Measurements from ENCODE around the gene CALHM6. TPM values are rescaled to one million over a fixed set of nuclear protein-coding genes. Genes with fewer than 3 reads are reported as not detected.

The CALHM6 gene
- total and polyA plus RNA-seq, 2 of the 13 experiments (the other 11 are each of a cell fraction or from before 2014, with no cell fraction given), result not detected

DNA sequence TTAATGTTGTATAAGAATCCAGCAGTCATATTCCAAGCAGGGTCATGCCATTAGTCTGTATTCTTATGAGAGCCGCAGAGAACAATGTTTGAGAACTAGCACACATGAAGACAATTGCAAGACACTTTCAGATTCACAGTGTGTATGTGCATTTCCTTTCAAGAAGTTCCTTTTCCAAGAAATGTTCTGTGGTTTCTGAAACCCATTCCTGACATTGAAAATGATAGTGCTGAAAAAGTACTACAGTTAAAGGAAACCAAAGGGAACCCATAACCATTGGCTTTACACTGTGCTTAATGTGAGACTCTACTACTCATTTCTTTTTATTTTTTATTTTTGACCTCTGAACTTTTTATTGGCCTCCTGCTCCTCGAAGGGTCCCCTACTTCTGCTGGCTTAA, 4.2 kb upstream of the CALHM6 start (continued):
- TF ChIP-seq, protein P1, sequence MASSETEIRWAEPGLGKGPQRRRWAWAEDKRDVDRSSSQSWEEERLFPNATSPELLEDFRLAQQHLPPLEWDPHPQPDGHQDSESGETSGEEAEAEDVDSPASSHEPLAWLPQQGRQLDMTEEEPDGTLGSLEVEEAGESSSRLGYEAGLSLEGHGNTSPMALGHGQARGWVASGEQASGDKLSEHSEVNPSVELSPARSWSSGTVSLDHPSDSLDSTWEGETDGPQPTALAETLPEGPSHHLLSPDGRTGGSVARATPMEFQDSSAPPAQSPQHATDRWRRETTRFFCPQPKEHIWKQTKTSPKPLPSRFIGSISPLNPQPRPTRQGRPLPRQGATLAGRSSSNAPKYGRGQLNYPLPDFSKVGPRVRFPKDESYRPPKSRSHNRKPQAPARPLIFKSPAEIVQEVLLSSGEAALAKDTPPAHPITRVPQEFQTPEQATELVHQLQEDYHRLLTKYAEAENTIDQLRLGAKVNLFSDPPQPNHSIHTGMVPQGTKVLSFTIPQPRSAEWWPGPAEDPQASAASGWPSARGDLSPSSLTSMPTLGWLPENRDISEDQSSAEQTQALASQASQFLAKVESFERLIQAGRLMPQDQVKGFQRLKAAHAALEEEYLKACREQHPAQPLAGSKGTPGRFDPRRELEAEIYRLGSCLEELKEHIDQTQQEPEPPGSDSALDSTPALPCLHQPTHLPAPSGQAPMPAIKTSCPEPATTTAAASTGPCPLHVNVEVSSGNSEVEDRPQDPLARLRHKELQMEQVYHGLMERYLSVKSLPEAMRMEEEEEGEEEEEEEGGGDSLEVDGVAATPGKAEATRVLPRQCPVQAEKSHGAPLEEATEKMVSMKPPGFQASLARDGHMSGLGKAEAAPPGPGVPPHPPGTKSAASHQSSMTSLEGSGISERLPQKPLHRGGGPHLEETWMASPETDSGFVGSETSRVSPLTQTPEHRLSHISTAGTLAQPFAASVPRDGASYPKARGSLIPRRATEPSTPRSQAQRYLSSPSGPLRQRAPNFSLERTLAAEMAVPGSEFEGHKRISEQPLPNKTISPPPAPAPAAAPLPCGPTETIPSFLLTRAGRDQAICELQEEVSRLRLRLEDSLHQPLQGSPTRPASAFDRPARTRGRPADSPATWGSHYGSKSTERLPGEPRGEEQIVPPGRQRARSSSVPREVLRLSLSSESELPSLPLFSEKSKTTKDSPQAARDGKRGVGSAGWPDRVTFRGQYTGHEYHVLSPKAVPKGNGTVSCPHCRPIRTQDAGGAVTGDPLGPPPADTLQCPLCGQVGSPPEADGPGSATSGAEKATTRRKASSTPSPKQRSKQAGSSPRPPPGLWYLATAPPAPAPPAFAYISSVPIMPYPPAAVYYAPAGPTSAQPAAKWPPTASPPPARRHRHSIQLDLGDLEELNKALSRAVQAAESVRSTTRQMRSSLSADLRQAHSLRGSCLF (CRISPR knock-in tag; IDR thresholded peaks at IDR 0.05; ENCODE audit: borderline replicate concordance), result no peak
- TF ChIP-seq TBL1XR1 (IDR thresholded peaks at IDR 0.05; ENCODE audit: borderline replicate concordance, low read length, partially characterized antibody) (no peak), SAFB2 (CRISPR knock-in tag; IDR thresholded peaks at IDR 0.05; ENCODE audit: borderline replicate concordance, low read depth) (no peak)

DNA sequence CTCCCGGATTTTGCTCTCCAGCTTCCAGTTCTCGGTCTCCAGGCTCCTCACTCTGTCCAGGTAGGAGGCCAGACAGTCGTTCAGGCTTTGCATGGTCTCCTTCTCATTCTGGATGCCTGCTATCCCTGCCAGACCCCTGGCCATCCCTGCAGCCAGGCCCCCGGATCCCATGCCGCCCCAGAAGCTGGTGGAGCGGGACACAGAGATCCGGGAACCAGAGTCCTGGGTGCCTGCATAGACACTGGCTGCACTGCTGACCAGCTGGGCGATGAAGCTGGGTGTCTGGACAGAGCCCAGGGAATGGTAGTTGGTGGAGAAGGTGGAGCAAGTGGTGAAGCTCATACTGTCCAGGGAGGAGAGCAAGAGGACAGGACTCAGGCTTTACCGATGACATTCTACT, 2.9 kb upstream of the CALHM6 start:
- intact Hi-C loops (cut with micrococcal nuclease; ENCODE audit: unreplicated experiment) (no loop called here), in situ Hi-C loops (cut with HindIII; ENCODE audit: extremely low pct_ligation_motif_present, low pct_unique_long_range_greater_than_20kb) (no loop called here)
- ChIA-PET CTCF (ENCODE audit: low intra/inter-chr PET ratio, low total read pairs) (no interaction called here), POLR2A (no interaction called here)
- Histone ChIP-seq H3K36me3 (replicated peaks in 1 of 2; ENCODE audit: control insufficient read depth in 1 of 2, insufficient read depth in 2 of 2, low read length in 2 of 2) (no peaks in the 10 kb centered on the region), H2AFZ (ENCODE audit: low read length) (no peak overlapping the region), H3K27me3 (ENCODE audit: control insufficient read depth in 1 of 2, insufficient read depth in 2 of 2, low read length in 2 of 2) (peaks cover 0 to 10% of the 10 kb centered on the region in 2 experiments; a peak in 3 of 5 replicates), H3K79me2 (ENCODE audit: insufficient read depth, low read length) (no peaks in the 10 kb centered on the region), H3K9me3 (ENCODE audit: low read length) (no peaks in the 10 kb centered on the region), H4K20me1 (ENCODE audit: insufficient read depth, low read length) (no peaks in the 10 kb centered on the region), H3K9ac (ENCODE audit: insufficient read depth, low read depth, low read length) (no peak overlapping the region), H3K27ac (ENCODE audit: extremely low read length, insufficient read depth, low read length) (no peak overlapping the region), H3K4me3 (replicated peaks in 1 of 3; ENCODE audit: insufficient read depth in 1 of 3, low read depth in 2 of 3, low read length in 3 of 3) (no peak overlapping the region), H3K4me1 (ENCODE audit: insufficient read depth, low read length) (no peaks in the 10 kb centered on the region), H3K4me2 (ENCODE audit: low read depth, low read length) (no peak overlapping the region)
- TF ChIP-seq, protein P2, sequence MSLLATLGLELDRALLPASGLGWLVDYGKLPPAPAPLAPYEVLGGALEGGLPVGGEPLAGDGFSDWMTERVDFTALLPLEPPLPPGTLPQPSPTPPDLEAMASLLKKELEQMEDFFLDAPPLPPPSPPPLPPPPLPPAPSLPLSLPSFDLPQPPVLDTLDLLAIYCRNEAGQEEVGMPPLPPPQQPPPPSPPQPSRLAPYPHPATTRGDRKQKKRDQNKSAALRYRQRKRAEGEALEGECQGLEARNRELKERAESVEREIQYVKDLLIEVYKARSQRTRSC (CRISPR knock-in tag; IDR thresholded peaks at IDR 0.05; ENCODE audit: low read depth), result no peak
- TF ChIP-seq ZNF329 (CRISPR knock-in tag; IDR thresholded peaks at IDR 0.05; ENCODE audit: low read depth) (no peak), SRY (CRISPR knock-in tag; IDR thresholded peaks at IDR 0.05) (no peak), MTA1 (CRISPR knock-in tag; IDR thresholded peaks at IDR 0.05; ENCODE audit: borderline replicate concordance) (no peak), XBP1 (CRISPR knock-in tag; IDR thresholded peaks at IDR 0.05) (no peak)
- no TSS peak for BruUV-seq (replicated peaks)
- 3% methylated on average over 9 of the region's 9 CpGs for WGBS (ENCODE audit: low lambda C conversion rate)
- ATAC-seq (no peak), DNase-seq (ENCODE audit: low spot score) (no peak), FAIRE-seq (no peak)

All from HepG2 (cell line).